NCI-H82 (cell line): ENCODE data around the gene ZNF469.

Experiments used
- DNase-seq: peaks from one replicate; lab custom pipeline; 2025; lab: John Stamatoyannopoulos, UW

The ZNF469 gene

GRCh38 chr16:88382491-88383400 lies at the start of gene ZNF469:
ZNF469 (plus strand) TSS chr16:88382959; CDS start chr16:88427471, 44,512 bp downstream.
- DNase-seq = no peak

GRCh38 chr16:88333848-88334777 lies 48.6 kb upstream of the ZNF469 start:
- DNase-seq = no peak

GRCh38 chr16:88334778-88335720 lies 47.7 kb upstream of the ZNF469 start:
- DNase-seq = no peak

DNA sequence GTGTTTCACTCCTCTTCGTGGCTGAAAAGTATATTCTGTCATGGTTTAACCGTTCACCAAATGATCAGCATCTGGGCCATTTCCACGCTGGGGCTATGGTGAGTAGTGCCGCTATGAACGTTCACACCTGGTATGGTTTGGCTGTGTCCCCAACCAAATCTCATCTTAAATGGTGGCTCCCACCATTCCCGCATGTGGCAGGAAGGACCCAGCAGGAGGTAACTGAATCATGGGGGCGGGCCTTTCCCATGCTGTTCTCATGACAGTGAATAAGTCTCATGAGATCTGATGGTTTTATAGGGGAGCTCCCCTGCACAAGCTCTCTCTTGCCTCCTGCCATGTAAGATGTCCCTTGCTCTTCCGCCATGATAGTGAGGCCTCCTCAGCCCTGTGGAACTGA lies 45.7 kb upstream of the ZNF469 start:
- DNase-seq = no peak

GRCh38 chr16:88337538-88337937 lies 45.2 kb upstream of the ZNF469 start:
- no peak for DNase-seq

- no peak for DNase-seq
Observed at GRCh38 chr16:88338111-88338510, 44.6 kb upstream of the ZNF469 start.

- DNase-seq = no peak
Observed at GRCh38 chr16:88338896-88339295, 43.9 kb upstream of the ZNF469 start.

DNA sequence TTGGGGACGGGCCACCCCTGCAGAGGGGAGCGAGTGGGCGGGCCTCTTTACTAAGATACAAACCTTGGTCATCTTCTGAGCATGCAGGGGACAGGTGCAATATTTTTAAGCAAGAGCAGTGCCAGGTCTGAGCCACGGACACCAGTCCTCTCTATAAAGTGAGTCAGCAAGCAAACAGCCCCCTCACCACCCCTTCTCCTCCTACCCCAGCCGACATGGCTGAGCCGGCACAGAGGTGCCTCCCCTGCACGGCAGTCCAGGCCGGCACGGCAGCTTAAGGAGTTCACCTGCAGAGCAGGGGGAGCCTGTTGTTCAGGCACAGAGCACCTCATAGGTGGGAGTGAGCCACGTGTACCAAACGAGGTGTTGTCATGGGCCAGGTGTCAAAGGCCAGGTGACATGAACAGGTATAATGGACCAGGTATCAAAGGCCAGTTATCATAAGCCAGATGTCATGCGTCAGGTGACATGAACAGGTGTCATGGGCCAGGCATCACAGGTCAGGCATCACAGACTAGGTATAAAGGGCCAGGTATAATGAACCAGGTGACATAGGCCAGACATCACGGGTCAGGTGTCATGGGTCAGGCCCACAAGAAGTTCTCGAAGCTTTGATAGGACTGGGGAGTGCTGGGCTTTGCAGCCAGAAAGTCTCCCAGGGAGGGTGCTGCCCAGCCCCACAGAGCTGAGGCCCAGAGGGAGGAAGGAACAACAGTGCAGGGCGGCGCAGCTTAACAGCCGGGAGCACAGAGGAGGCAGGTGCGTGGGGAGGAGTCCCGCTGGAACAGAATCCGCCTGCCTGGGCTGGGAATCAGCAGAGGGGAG lies 42.6 kb upstream of the ZNF469 start:
- DNase-seq = no peak

- no peak for DNase-seq
Observed at GRCh38 chr16:88340755-88341150, 42.0 kb upstream of the ZNF469 start.

DNA sequence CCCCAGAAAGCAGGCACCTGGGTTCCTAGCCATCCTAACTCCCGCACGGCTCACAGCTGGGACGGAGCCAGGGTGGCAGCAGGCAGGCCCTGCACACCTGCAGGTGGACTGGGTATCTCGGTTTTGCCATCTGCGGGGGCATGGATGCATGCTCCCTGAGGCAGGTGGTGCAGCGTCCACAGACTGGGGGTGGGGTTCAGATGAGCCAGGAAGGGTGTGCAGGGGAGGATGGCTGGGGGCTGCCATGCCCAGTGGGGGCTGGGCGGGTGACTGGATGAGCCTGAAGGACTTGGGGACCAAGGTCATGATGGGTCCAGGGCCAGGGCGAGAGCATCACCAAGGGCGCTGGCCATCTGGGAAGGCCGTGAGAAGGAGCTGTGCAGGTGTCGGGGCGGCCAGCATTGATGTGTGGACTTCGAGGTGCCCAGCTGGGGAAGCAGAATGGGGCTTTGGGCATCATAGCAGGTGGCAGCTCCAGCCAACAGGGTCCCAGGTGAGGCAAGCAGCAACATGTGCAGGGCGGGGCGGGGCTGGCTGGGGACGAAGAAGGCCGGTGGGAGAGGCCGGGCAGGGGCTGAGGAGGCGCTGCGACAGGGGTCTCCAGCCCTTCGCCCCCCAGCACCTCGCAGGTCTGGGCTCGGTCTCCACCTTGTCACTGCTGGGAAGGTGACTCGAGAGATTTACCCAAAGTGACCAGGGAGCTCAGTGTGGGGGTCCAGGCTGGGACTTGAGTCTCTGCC lies 41.0 kb upstream of the ZNF469 start:
- DNase-seq = no peak

DNA sequence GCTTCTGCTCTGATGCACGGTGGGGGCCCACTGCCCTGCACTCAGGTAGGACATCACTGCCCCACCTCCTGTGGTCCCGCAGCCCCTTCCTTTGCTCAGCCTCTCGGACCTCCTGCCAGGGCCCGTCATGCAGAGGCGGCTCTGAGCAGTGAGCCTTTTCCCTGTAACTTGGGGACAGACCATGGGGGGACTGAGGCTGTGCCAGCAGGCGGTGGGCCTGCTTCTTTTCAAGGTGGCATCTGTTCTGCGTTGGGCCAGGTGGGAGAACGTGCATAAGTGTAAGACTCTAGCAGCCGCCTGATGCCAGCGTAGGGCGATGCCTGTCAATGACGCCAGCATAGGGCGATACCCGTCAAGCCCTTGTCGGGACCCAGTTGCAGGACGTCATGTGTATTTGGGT lies 40.3 kb upstream of the ZNF469 start:
- no peak for DNase-seq

DNA sequence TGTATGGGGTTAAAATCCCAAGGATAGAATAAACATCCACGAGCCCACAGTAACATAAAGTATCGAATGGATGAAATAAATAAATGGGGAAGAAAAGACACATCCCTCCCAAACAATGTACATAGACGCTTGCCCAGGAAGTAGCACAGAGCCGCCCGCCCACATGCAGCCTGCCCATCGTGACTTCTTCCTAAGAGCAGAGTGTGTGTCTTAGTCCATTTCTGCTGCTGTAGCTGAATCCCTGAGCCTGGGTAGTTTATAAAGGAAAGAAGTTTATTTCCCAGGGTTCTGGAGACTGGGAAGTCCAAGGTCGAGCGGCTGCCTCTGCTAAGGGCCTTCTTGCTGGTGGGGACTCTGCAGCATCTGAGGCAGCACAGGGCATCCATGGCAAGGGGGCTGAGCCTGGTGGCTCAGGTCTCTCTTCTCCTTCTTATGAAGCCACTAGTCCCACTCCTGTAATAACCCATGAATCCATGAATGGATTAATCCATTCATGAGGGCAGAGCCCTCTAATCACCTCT lies 39.4 kb upstream of the ZNF469 start:
- no peak for DNase-seq

DNA sequence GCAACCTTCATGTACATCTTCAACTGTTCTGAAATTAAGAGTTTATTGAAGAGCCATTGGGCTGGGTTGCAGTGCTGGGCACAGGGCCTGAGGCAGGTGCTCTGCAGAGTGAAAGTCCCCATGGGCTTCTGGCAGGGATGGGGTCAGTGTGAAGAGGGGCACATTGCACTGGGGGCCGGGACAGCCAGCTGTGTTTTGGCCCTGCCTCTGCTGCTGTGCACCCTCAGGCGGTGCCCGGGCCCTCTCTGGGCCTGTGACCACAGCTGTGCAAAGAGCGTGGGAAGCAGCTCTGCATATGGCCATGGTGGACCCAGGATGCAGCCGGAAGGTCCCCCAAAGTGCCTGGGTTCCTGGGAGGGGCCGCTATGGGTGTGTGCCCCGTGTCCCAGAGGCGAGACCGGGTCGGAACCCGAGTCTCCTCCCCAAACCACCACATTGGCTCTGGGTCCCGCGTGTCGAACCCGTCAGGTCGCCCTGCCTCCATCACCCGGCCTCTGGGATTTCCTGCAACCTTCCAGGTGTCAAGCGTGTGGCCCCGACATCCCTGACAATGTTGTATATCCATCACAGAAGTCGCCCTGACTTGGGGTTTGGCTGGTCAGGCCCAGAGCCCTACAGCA lies 38.2 kb upstream of the ZNF469 start:
- DNase-seq = no peak

DNA sequence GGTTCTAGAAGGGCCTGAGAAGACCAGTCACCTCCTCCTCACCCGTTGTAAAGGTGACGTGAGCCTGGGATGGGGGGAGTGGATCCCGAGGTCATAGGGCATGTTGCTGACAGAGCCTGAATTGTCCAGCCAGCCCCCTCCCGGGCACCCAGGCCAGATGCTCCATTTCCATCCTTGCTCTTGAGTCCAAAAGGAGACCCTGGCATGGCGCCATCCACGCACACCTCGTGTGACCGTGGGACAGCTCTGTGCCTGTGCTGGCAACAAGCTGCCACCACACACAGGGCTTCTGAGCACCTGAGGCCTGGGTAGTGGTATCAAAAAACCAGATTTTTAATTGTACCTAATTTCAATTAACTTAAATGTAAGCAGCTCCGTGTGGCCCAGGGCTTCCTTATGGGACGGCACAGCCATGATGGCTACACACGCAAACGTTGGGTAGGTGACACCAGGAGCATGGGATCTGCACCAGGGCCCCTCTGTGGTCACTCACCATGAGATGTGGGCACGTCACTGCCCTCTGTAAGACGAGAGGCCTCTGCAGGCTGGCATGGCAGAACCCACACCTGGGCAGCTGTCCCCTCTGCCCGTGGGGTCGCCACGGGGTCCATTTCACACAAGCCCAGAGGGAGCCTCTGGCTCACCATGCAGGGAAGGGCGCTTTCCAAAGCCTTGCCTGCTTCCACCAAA lies 37.6 kb upstream of the ZNF469 start:
- DNase-seq = no peak

DNA sequence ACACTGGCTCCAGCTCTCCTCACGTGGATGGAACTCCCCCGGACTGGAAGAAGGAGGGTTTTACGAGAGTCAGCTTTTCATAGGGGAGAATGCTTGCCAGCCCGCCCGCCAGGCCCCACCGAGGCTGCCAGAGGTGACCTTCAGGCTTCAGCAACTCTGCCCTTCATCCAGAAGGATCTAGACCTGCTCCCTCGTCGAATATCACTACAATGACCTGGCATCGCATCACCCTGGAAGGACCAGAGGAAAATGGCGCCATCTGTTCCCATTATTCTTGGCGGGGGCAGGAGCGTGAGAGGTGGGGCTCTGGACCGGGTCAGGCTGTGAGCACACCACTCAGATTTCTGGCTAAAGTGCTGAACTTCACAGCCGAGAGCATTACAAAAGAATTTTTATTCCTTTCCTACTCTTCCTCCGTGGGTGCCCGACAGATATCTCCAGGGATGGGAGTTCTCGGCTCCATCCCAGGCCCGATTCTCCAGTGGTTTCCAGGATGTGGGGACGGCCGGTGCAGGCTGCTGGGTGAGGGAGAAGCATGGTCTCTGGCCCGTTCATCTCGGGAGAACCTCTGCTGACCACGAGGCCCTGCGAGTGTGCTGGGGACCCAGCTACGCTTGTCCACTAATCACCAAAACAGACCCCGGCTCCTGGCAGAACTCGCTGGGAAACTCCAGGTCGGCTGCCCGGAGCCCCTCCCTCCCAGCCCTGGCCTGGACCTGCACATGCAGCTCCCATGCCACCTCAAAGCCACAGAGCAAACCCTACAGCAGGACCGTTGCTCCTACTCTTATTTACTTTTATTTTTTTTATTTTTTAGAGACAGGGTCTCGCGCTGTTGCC lies 36.8 kb upstream of the ZNF469 start:
- DNase-seq = no peak

DNA sequence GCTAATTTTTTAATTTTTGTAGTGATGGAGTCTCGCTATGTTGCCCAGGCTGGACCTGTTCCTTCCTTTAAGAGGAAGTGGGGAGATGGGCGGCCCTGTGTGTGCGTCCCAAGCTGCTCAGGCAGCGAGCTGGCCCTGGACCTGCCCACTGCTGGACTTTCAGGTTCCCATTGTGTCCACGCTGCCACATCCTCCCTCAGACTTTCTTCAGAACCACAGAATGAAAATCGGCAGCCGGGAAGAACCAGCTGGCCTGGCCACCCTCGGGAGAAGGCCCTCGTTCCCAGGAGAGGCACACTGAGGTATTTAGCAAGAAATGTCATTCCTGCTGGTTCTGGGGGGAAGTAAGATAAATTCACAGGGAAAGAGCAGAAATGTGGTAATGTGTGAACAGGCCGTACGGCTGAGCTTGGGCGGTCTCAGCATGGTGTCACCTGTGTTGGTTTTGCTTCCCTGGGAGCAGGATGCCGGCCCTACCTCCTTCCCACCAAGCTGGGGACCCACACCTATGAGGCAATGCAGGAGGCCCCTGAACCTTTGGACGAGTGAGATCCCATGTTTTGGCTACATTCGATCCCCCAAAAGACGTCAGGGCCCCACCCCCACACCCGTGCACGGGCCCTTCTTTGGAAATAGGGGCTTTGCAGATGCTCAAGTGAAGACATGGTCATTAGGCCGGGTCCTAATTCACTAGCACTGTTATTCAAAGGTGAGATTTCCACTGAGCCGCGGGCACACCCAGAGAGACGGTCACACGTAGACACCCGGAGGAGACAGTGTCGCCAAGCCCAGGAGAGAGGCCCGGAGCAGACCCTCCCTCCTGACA lies 35.9 kb upstream of the ZNF469 start:
- no peak for DNase-seq
